ENCODE data around the gene METTL24.

METTL24 gene

GRCh38 chr6:110358553-110359160 is 508 bp upstream of the METTL24 start:
- no peak overlapping the region for H3K27ac ChIP-seq

DNA sequence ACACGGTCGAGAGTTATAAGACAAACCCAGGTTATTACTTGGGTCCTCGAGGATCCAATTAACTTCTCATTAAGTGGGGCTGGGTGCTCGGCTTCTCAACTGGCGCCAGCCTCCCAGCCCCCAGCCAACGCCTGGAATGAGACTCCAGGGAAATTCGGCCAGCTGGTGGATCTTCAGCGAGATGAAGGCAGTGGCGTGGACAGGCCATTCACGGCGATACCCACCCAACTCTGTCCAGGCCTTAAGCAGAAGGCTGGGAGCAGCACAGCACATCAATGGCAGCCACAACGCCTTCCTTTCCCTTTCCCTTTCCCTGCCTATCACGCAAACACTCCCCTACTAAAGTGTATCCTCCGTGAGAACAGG is 868 bp downstream of the METTL24 start:
- in situ Hi-C loops (cut with HindIII; ENCODE audit: low pct_ligation_motif_present, low sequenced_read_pairs): no loop called here
- Histone ChIP-seq H3K27me3 (replicated peaks) (no peaks in the 10 kb centered on the region), H3K4me3 (ENCODE audit: low read depth, low read length) (peak overlapping the region; percentile 48), H3K36me3 (replicated peaks) (no peaks in the 10 kb centered on the region), H3K27ac (no peak overlapping the region)
- TF ChIP-seq CTCF (IDR thresholded peaks at IDR 0.05; ENCODE audit: low read depth, low read length, missing control alignments): no peak
- DNase-seq: no peak

More at GRCh38 chr6:110358553-110359160, 508 bp upstream of the METTL24 start:
- Histone ChIP-seq H3K27me3 (replicated peaks) (no peaks in the 10 kb centered on the region), H3K36me3 (replicated peaks) (no peaks in the 10 kb centered on the region), H3K4me3 (ENCODE audit: low read depth, low read length) (peak overlapping the region; percentile 45)
- no peak for DNase-seq
- TF ChIP-seq CTCF (IDR thresholded peaks at IDR 0.05; ENCODE audit: low read depth, low read length, missing control alignments): no peak
- in situ Hi-C loops (cut with HindIII; ENCODE audit: low pct_ligation_motif_present, low sequenced_read_pairs): no loop called here

DNA sequence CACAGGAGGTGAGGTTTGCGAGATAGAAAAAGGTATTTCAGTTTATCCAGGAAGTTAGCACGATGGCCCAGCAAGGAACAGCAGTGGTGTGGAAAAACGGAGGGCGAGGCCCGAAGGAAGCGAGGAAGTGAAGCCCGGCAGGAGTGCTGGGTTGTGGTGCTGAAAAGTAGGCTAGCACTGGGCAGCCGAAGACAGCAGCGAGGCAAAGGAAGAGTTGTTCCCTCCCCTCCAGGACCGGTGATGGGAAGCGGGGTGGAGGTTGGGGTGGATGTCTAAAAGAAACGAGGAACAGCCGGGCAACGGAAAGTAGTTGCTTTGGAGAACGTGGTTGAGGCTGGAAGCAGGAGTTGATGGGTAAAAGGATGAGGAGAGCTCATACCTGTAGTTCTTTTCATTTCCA is 1.4 kb downstream of the METTL24 start:
- no peaks in the 10 kb centered on the region for H3K27me3 ChIP-seq (replicated peaks)
- H3K4me3 ChIP-seq (ENCODE audit: low read depth, low read length): no peak overlapping the region
- TF ChIP-seq CTCF (IDR thresholded peaks at IDR 0.05; ENCODE audit: low read depth, low read length, missing control alignments): no peak
- H3K27ac ChIP-seq: no peak overlapping the region
- DNase-seq: no peak
- in situ Hi-C loops (cut with HindIII; ENCODE audit: low pct_ligation_motif_present, low sequenced_read_pairs): no loop called here
- H3K36me3 ChIP-seq (replicated peaks): no peaks in the 10 kb centered on the region

DNA sequence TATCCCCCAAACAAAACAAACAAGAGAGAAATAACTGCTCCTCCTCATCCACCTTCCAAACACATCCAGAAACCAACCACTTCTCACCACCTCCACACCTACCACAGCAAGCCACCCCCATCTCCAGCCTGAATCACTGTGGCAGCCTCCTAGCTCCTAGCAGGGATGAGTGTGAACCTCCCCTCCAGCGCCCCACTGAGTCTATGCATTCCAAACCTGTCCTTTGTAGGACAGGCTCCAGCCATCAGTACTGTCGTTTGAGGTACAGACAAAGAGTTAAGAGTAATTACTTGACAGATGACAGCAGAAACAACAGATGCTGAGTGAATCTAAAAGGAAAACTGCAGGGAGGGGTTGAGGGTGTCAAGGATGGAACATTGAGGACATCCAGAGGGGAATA is 2.4 kb downstream of the METTL24 start:
- no peak for DNase-seq
- Histone ChIP-seq H3K27me3 (replicated peaks) (no peaks in the 10 kb centered on the region), H3K4me3 (ENCODE audit: low read depth, low read length) (no peak overlapping the region), H3K27ac (no peak overlapping the region), H3K36me3 (replicated peaks) (no peaks in the 10 kb centered on the region)
- TF ChIP-seq CTCF (IDR thresholded peaks at IDR 0.05; ENCODE audit: low read depth, low read length, missing control alignments): no peak
- in situ Hi-C loops (cut with HindIII; ENCODE audit: low pct_ligation_motif_present, low sequenced_read_pairs): no loop called here

DNA sequence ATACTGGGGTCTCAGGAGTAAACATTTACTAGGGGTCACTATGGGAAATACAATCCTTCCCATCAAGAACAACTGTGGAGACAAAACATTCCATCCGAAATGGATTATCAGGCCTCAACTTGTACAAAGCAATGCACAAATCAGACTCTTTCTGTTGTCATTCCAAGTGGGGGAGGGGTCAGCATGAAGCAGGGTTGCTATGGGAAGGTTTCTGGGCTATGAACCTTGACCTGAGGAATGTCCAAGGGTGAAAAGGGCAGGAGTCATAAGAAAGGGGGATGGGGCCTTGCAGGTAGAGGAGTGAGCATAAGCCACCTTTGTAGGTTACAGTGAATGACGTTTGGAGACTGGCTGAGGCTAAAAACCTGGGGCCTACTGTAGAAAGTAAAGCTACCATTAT is 3.1 kb downstream of the METTL24 start:
- in situ Hi-C loops (cut with HindIII; ENCODE audit: low pct_ligation_motif_present, low sequenced_read_pairs): no loop called here
- H3K27me3 ChIP-seq (replicated peaks): no peaks in the 10 kb centered on the region

More for the DNA sequence above, 3.1 kb downstream of the METTL24 start:
- no peak overlapping the region for H3K4me3 ChIP-seq (ENCODE audit: low read depth, low read length)
- H3K27ac ChIP-seq: no peak overlapping the region
- DNase-seq: no peak
- H3K36me3 ChIP-seq (replicated peaks): no peaks in the 10 kb centered on the region
- TF ChIP-seq CTCF (IDR thresholded peaks at IDR 0.05; ENCODE audit: low read depth, low read length, missing control alignments): no peak
